ENCODE data around the gene KRT12.
A peak's percentile ranks its signal among the peaks of the same experiment; 100 is the strongest.
"Not testable (repeated sequence)": the region's sequence is repeated elsewhere in the genome, so short reads cannot be mapped to it uniquely, and the experiment has no call there.

KRT12 gene

DNA sequence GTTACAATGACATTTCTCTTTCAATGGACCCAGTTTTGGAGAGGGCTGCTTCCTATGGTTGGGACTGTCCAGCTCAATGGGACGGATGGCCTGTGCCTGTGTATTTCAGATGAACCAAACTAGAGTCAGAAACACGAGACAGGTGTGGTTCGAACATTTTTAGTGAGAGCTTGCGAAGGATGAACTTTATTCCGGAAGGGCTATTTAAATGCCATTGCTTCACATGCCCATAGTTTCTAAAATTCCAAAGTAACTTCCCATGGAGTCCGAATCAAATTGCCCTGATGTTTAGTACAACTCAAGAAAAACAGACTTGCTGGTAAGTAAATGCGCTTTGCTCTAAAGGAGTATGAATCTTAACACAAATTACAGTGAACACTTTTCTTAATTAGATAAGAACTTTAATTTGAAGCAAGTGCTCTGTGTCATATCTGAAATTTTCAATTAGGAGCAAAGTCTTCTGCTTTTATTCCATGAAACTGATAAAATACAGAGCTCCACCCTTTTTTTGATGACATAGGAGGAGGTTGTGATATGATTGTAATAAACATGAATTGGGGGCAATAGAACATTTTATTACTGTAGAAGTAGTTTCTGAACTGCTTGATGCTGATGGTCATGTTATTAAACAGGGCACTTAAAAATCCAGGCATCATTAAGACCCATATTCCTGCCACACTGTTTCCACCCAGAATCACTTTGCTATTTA lies 16.8 kb upstream of the KRT12 start:
- DNase-seq (ENCODE audit: low read depth) = no peak

DNA sequence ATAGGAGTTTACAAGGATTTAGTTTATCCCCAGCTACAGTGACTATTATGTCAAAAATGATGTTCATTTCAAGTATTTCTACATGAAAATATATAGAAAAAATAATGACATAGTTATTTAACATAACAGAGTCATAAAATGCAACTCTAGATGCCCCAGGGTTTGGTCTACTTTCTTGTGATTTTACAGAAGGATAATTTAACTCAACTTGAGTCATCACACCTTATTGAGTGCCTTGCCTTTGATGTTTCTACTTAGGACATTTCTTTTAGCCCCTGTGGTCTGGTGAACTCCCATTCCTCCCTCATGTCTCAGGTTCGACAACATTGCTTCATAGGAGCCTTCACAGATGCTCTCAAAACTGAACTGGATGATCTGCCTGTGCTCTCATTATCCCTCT lies 16.0 kb upstream of the KRT12 start:
- DNase-seq (ENCODE audit: low read depth) = no peak

GRCh38 chr17:40879026-40879425 lies 12.0 kb upstream of the KRT12 start:
- no peak for DNase-seq (ENCODE audit: low read depth)

DNA sequence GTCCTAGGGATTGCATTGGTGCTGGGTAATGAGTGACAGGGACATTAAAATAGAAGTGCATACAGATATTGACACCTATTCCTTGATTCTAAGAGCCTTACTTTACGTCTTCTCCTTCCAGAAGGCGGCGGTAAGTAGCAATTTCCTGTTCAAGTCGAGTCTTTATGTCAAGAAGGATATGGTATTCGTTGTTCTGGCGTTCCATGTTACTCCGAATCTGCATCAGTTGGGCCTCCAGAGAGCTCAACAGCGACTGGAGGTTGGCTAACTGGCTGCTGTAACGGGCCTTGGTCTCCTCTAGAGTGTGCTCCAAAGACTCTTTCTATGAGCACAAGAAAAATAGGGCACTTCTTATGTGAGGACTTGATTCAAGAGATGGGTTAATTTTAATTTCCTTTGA lies 11.0 kb upstream of the KRT12 start:
- DNase-seq (ENCODE audit: low read depth) = no peak

DNA sequence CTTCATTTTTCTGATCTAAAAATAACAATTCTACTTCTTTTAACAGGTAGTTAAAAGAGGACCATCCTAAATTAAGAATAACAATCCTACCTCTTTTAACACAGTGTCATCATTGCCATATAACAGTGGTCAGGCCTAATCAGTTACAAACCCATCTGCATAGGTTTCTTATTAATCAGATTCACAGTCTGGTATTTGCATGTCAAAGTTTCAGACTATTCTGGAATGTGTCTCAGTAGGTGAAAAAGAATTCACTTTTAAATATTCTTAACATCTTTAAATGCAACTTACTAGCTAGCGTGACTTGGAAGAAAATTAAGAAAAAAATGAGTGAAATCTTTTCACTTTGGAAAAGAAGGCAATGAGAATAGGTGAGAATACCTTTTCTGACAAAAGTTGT lies 6.8 kb upstream of the KRT12 start:
- no peak for DNase-seq (ENCODE audit: low read depth)

GRCh38 chr17:40873255-40873654 lies 6.2 kb upstream of the KRT12 start:
- DNase-seq (ENCODE audit: low read depth) = peak; percentile 13

DNA sequence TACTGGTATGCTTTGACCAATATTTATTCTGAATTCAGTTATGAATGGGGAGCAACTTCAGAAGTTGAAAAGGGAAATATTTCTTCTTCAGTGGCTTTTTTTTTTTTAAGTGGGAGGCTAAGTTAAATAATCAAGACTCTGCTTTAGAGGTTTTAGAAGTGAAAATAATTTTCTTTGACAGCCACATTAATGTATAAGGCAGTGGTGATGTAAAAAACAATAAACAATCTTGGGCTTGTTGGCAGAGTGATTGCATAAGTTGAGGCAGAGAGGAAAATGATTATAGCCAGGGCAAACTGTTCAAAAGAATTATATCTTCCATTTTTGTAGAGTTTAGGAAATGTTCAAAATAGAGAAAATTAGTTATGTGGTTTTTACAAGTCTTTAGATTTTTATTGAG lies 5.4 kb upstream of the KRT12 start:
- no peak for DNase-seq (ENCODE audit: low read depth)

- no peak for DNase-seq (ENCODE audit: low read depth)
These were observed 4.3 kb upstream of the KRT12 start for GRCh38 chr17:40871316-40871715.

- no peak for DNase-seq (ENCODE audit: low read depth)
These were observed 3.1 kb upstream of the KRT12 start for GRCh38 chr17:40870136-40870535.

DNA sequence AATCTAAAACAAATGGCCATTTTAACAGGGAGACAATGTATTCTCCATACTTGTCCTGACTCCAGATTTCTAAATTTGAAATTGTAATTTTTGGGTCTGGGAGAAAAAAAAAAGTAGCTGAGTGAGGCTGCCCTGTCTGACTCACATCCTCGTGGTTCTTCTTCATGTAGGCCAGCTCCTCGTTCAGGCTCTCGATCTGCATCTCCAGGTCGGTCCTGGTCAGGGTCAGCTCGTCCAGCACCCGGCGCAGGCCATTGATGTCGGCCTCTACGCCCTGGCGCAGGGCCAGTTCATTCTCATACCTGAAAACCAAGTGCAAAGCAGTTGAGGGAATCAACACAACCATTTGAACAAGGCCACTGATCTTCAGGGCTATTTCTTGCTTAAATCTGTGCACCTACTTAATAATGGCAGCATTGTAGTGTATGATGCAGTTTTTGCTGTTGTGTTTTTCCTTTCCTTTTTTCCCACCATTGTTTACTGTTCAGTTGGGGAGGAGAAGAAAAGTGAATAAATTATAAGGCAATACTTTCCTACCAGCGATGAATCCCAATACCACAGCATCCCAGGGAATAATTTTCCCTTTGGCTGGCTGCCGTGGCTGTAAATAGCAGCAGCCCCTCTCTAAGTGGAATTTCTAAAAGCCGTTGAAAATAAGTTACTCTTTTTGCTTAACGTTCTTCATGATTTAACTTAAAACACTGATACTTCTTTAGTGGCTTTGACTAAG lies 2.2 kb downstream of the KRT12 start:
- DNase-seq (ENCODE audit: low read depth) = peak; percentile 24

GRCh38 chr17:40862985-40863733 lies 3.9 kb downstream of the KRT12 start:
- DNase-seq (ENCODE audit: low read depth) = no peak

DNA sequence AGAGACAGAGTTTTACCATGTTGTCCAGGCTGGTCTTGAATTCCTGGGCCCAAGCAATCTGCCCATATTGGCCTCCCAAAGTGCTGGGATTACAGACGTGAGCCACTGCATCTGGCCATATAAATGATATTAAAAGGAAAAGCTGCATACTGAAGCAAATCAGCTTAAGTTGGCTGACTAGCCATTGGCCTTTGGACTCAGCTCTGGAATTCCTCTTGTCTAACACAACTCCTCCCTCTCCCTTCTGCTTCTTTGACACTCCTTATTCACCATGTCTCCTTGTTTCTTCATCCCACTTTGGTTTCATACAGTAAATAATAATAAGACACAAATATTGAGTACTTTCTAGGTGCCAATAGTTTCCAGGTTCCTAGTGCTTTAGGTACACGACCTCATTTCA lies 7.5 kb downstream of the KRT12 start:
- DNase-seq (ENCODE audit: low read depth) = no peak

GRCh38 chr17:40858667-40859066 lies 8.4 kb downstream of the KRT12 start:
- DNase-seq (ENCODE audit: low read depth) = not testable (repeated sequence)

- DNase-seq (ENCODE audit: low read depth) = no peak
These were observed 9.5 kb downstream of the KRT12 start for GRCh38 chr17:40857535-40857934.

DNA sequence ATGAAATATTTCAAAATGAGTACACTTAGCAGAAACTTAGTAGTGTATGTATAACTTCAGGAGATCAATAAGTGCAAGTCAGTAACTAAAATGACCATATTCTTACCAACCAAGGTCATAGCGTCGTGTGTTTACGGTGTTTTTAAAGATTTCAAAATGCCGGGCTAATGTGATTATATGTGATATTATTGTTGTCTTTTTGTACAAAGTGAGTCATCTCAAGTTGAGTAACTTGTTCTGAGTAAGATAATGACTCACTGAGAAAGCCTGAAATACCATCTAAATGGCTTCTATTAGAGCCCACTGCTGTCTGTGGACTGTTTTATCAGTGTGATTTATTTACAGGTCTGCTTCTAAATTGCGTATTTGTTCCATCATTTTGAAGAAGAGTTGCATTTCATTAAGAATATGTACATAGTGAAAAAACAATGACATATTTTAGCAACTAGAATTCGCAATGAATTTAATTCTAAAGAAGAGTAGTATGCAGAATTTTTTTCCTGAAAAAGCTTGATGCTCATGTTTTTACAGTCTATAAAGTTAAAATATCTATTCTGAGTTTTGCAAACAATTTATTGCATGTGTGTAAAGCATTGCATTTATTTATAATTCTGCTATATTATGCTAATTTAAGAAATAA lies 12.7 kb downstream of the KRT12 start:
- DNase-seq (ENCODE audit: low read depth) = peak; percentile 96

- no peak for DNase-seq (ENCODE audit: low read depth)
These were observed 14.7 kb downstream of the KRT12 start for GRCh38 chr17:40852364-40852763.

DNA sequence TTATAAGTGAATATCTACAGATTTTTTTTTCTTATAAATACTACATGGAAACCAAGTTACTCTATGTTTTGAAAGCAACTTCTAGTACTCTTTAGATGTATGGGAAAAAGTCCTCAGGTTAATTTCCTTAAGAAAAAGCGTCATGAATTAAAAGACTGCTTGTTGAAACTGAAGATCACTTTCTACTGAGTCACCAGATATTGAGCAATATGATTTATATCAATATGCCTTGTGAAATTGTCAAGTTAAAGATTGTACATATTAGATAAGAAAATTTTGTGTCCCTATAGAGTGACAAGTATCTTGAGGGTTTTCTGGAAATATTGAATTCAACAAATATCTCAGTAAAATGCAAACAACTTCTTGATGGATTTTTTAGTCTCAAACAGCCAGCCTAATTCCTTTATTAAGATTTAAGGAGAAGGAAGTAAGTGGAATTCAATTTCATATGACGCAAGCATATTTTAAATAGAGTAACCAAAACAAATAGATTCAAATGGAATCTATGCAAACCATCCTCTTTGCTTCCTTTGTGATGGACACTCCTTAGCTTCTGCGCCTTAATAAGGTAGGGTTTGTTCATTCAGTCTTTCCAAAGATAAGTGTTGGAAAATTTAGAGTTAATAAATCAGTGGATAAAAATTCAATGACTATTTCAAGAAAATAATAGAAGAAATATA lies 16.6 kb downstream of the KRT12 start:
- peak; percentile 53 for DNase-seq (ENCODE audit: low read depth)

DNA sequence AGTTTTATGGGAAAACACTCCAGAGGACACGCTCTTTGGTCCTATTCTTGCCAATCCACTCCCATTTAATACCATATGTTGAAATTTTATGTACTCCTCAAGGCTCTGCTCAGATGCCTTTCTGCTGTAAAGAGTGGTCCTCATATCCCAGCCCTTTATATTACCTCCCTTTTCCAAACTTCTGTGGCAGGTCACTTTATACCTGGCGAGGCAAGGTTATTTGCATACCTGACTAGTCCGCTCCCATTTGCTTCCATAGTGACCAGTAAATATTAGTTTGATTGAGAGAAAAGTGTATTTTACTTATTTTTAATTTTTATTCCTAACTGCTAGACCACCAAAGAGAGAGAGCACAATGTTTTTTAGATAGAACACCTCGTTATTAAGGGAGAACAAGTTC lies 17.3 kb downstream of the KRT12 start:
- no peak for DNase-seq (ENCODE audit: low read depth)

- DNase-seq (ENCODE audit: low read depth) = no peak
These were observed 18.3 kb downstream of the KRT12 start for GRCh38 chr17:40848583-40849235.

GRCh38 chr17:40846515-40847144 lies 20.4 kb downstream of the KRT12 start:
- no peak for DNase-seq (ENCODE audit: low read depth)

DNA sequence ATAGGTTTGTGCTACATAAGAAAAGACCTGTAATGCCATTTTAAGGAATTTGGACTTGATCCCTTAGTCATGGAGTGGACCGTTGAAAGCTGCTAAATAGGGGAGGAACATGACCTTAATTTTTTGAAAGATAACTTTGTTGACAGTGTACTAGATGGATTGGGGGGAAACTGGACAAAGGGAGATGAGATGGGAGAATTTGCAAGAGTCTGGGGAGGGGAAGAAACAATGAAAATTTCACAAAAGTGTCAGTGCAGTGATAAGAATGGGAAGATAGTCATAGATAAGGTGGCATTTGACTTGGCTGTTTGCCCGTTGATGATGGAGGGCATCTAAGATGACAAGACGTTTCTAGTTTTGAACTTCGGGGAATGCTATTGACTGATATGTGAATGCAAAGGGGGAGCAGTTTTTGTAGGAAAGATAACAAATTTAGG lies 22.3 kb downstream of the KRT12 start:
- no peak for DNase-seq (ENCODE audit: low read depth)
